ENCODE measurements around the gene UBE2L5. TPM values are rescaled to one million over a fixed set of nuclear protein-coding genes. Genes with fewer than 3 reads are reported as not detected.

The UBE2L5 gene
- total and polyA plus RNA-seq, 2 of the 13 experiments (the other 11 are each of a cell fraction or from before 2014, with no cell fraction given), result 0.13 TPM; not detected in 1

GRCh38 chr13:30477346-30478195 is 55.3 kb downstream of the UBE2L5 start:
- no peak for ATAC-seq
- CTCF ChIA-PET (ENCODE audit: low intra/inter-chr PET ratio, low total read pairs), result no interaction called here

More at GRCh38 chr13:30477346-30478195, 55.3 kb downstream of the UBE2L5 start:
- POLR2A ChIA-PET, result no interaction called here
- no peak for TF ChIP-seq ZMYM4 (CRISPR knock-in tag; IDR thresholded peaks at IDR 0.05)
- no peak for TF ChIP-seq KDM5B (CRISPR knock-in tag; IDR thresholded peaks at IDR 0.05; ENCODE audit: borderline replicate concordance)
- TF ChIP-seq ZFP82 (CRISPR knock-in tag; IDR thresholded peaks at IDR 0.05; ENCODE audit: borderline replicate concordance), result no peak
- TF ChIP-seq ZSCAN31 (CRISPR knock-in tag; IDR thresholded peaks at IDR 0.05; ENCODE audit: low read depth), result no peak
- TF ChIP-seq IRF9 (CRISPR knock-in tag; IDR thresholded peaks at IDR 0.05; ENCODE audit: borderline replicate concordance), result no peak
- TF ChIP-seq SYNCRIP (IDR thresholded peaks at IDR 0.05; ENCODE audit: insufficient read depth, low read depth, low read length), result no peak
- no peak for TF ChIP-seq DR1 (CRISPR knock-in tag; IDR thresholded peaks at IDR 0.05)
- TF ChIP-seq ZSCAN5A (CRISPR knock-in tag; IDR thresholded peaks at IDR 0.05; ENCODE audit: borderline replicate concordance), result no peak
- TF ChIP-seq ZNF12 (CRISPR knock-in tag; IDR thresholded peaks at IDR 0.05), result no peak
- no peak for TF ChIP-seq XBP1 (CRISPR knock-in tag; IDR thresholded peaks at IDR 0.05)
- TF ChIP-seq, protein P1, sequence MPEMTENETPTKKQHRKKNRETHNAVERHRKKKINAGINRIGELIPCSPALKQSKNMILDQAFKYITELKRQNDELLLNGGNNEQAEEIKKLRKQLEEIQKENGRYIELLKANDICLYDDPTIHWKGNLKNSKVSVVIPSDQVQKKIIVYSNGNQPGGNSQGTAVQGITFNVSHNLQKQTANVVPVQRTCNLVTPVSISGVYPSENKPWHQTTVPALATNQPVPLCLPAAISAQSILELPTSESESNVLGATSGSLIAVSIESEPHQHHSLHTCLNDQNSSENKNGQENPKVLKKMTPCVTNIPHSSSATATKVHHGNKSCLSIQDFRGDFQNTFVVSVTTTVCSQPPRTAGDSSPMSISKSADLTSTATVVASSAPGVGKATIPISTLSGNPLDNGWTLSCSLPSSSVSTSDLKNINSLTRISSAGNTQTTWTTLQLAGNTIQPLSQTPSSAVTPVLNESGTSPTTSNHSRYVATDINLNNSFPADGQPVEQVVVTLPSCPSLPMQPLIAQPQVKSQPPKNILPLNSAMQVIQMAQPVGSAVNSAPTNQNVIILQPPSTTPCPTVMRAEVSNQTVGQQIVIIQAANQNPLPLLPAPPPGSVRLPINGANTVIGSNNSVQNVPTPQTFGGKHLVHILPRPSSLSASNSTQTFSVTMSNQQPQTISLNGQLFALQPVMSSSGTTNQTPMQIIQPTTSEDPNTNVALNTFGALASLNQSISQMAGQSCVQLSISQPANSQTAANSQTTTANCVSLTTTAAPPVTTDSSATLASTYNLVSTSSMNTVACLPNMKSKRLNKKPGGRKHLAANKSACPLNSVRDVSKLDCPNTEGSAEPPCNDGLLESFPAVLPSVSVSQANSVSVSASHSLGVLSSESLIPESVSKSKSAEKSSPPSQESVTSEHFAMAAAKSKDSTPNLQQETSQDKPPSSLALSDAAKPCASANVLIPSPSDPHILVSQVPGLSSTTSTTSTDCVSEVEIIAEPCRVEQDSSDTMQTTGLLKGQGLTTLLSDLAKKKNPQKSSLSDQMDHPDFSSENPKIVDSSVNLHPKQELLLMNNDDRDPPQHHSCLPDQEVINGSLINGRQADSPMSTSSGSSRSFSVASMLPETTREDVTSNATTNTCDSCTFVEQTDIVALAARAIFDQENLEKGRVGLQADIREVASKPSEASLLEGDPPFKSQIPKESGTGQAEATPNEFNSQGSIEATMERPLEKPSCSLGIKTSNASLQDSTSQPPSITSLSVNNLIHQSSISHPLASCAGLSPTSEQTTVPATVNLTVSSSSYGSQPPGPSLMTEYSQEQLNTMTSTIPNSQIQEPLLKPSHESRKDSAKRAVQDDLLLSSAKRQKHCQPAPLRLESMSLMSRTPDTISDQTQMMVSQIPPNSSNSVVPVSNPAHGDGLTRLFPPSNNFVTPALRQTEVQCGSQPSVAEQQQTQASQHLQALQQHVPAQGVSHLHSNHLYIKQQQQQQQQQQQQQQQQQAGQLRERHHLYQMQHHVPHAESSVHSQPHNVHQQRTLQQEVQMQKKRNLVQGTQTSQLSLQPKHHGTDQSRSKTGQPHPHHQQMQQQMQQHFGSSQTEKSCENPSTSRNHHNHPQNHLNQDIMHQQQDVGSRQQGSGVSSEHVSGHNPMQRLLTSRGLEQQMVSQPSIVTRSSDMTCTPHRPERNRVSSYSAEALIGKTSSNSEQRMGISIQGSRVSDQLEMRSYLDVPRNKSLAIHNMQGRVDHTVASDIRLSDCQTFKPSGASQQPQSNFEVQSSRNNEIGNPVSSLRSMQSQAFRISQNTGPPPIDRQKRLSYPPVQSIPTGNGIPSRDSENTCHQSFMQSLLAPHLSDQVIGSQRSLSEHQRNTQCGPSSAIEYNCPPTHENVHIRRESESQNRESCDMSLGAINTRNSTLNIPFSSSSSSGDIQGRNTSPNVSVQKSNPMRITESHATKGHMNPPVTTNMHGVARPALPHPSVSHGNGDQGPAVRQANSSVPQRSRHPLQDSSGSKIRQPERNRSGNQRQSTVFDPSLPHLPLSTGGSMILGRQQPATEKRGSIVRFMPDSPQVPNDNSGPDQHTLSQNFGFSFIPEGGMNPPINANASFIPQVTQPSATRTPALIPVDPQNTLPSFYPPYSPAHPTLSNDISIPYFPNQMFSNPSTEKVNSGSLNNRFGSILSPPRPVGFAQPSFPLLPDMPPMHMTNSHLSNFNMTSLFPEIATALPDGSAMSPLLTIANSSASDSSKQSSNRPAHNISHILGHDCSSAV (CRISPR knock-in tag; IDR thresholded peaks at IDR 0.05; ENCODE audit: borderline replicate concordance), result no peak
- TF ChIP-seq HOXA5 (CRISPR knock-in tag; IDR thresholded peaks at IDR 0.05), result no peak
- Histone ChIP-seq H4K20me1 (ENCODE audit: insufficient read depth, low read length) (no peaks in the 10 kb centered on the region), H3K79me2 (ENCODE audit: insufficient read depth, low read length) (no peaks in the 10 kb centered on the region), H2AFZ (ENCODE audit: low read length) (no peak overlapping the region), H3K9me3 (ENCODE audit: low read length) (no peaks in the 10 kb centered on the region), H3K9ac (ENCODE audit: insufficient read depth, low read depth, low read length) (no peak overlapping the region), H3K36me3 (replicated peaks in 1 of 2; ENCODE audit: control insufficient read depth in 1 of 2, insufficient read depth in 2 of 2, low read length in 2 of 2) (no peaks in the 10 kb centered on the region), H3K27me3 (ENCODE audit: control insufficient read depth in 1 of 2, insufficient read depth in 2 of 2, low read length in 2 of 2) (no peaks in the 10 kb centered on the region; a peak in 1 of 5 replicates), H3K4me2 (ENCODE audit: low read depth, low read length) (no peak overlapping the region), H3K27ac (ENCODE audit: extremely low read length, insufficient read depth, low read length) (no peak overlapping the region), H3K4me1 (ENCODE audit: insufficient read depth, low read length) (peaks cover 12% of the 10 kb centered on the region), H3K4me3 (replicated peaks in 1 of 3; ENCODE audit: insufficient read depth in 1 of 3, low read depth in 2 of 3, low read length in 3 of 3) (no peak overlapping the region)
- no TSS peak for BruUV-seq (replicated peaks)
- in situ Hi-C loops (cut with HindIII; ENCODE audit: extremely low pct_ligation_motif_present, low pct_unique_long_range_greater_than_20kb) (no loop called here), intact Hi-C loops (cut with micrococcal nuclease; ENCODE audit: unreplicated experiment) (no loop called here)
- DNase-seq (ENCODE audit: low spot score), result no peak
- WGBS (ENCODE audit: low lambda C conversion rate), result 0% methylated on average over 4 of the region's 4 CpGs
- no peak for FAIRE-seq

Data from HepG2 (cell line).